ENCODE measurements around the gene RABEPK.
"Not testable (repeated sequence)": the region's sequence is repeated elsewhere in the genome, so short reads cannot be mapped to it uniquely, and the experiment has no call there.

RABEPK gene

DNA sequence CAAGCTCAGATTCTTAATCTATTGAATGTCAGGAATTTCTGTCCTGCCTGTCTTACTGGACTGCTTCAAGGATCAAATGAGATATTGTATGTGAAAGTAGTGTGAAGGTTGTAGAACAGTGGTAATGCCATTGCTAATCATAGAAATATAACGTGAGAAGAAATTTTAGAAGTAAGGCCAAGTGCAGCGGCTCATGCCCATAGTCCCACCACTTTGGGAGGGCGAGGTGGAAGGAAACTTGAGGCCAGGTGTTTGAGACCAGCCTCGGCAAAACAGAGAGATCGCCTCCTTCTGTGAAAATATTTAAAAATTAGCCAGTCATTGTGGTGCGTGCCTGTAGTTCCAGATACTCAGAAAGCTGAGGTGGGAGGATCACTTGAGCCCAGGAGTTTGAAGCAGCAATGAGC lies 45.9 kb downstream of the RABEPK start:
- no peak for DNase-seq (ENCODE audit: low read depth)

DNA sequence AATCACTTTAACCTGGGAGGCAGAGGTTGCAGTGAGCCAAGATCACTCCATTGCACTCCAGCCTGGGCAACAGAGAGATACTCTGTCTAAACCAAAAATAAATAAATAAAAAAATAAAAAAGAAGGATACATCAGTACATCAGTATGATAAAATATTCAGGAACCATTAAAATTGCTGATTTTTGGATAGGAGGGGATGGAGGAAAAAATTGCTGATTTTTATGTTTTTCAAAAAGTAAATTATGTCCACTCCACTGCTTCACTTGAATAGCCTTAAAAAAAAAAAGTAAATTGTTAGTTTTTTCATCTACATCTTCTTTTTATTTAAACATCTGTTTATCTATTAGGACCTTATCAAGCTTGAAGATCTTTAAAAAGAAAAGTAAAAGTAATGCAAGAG lies 53.9 kb downstream of the RABEPK start:
- no peak for DNase-seq (ENCODE audit: low read depth)

DNA sequence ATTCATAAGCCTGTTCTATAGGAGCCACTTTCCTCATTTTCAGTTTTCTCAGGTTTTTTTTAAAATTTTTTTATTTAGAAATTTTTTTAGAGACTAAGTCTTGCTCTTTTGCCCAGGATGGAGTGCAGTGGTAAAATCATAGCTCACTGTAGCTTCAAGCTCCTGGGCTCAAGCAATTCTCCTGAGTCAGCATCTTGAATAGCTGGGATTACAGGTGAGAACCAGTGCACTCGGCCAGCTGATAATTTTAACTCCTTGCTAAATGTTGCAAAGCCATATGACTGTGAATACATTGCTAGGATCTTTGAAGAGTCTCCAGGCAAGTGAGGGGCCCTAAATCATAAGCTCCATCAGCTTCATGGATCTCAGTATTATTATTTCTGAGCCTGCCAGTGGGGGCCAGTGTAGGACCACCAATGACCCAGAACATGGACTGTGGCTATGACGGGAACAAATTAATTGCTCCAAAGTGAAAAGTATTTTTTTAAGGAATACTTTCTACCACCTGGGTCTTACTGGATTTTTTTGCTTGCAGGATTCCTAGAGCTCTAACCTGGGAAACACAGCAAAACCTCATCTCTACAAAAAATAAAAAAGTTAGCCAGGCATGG lies 55.5 kb downstream of the RABEPK start:
- DNase-seq (ENCODE audit: low read depth), result no peak

DNA sequence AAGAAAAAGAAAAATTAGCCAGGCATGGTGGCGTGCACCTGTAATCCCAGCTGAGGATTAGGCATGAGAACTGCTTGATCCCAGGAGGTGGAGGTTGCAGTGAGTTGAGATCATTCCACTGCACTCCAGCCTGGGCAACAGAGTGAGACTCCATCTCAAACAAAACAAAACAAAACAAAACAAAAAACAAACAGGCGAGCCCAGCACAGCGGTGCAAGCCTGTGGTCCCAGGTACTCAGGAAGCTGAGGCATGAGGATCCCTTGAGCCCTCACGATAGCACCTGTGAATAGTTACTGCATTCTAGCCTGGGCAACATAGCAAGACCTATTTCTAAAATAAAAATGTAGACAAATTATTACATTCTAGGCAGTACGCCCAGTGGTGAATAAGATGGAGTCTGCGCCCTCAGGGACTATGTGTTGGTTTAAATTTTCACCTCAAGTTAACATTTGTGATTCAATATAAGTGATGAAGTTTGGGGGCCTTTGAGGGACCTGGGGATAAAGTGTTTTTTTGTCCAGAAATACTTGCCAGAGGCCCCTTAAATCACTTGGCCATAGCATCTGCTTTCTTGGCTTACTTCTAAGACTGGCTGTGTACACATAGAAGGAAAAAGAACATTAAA lies 57.9 kb downstream of the RABEPK start:
- DNase-seq (ENCODE audit: low read depth), result no peak

DNA sequence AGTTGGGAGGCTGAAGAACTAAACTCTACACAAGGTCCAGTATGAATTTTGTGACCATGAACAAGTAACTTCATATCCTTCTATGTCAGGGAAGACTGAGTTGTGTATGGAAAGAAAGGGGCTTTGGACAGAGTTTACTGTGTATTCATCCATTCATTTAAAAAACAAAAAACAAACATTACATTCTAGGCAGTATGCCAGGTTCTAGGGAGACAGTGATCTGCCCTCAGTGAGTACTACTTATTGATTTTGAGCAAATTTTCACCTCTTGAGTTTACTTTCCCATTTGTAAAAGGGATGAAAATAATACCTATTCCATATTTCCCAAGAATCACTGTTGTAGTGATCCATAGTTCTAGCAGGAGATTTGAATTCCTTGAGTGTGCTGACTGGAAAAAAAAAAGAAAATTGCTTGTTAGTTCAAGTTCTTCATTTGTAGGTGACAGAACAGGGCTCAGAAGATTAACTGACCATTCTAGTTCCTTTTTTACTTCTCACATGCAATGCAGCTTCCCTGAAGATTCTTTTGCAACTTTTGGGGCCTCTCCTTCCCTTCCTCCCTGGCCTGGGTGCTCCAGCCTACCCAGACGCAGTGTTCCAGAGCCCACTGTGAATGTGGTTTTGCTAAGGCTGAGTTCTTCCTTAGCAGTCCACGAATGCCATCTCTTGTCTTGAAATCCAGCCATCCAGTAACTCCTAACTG lies 58.6 kb downstream of the RABEPK start:
- no peak for DNase-seq (ENCODE audit: low read depth)

DNA sequence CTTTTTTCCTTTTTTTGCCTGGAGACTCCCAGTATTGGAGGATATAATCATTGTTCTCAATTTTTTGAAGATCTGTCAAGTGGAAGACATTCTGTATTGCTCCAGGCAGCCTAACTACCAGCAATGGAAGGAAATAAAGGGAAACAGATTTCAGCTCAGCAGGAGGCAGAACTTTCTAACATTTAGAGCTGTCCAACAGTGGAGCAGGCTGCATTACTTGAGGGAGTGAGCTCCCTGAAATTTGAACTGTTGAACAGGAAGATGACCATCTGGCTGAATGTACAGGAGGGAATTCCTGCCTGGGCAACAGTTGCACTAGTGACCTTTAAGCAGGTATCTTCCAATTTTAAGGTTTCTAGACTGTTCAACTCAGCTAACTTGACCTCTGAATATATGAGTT lies 60.2 kb downstream of the RABEPK start:
- DNase-seq (ENCODE audit: low read depth), result no peak

DNA sequence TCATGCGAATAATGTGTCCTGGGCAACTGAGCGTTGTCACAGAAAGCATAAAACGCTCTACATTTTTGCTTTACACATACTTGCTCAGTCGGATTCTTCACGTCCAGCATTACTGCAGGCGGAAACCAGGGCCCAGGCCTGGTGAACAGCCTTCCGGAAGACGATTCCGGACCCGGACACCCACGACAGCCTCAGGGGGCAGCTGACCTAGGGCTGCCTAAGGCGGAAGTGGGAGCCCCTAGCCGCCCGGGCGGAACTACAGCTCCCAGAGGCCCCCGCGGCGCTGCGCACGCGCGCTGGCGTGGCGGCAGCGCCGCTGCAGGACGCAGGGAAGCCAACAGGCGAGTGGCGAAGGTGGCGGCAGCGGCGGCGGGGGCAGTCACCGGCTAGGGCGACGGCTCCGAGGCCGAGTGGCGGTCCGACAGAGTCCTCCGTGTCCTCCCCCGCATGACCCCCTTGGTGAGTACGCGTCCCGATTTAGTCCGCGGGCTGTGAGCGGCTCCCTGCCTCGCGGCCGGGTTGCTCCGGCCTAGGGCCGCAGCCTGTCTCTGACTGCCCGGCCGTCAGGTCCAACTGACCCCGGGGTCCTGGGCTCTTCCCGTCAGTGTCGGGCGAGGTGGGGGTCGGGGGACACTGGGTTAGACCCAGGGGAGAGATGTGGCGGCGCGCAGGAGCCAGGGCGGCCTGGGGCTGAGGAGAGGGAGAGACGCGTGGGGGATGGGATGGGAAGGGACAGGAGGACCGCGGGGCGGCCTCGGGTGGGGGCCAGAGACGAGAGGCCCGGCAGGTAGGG lies 61.4 kb downstream of the RABEPK start, which contains the start of gene GAPVD1:
Gene GAPVD1, plus strand, starts transcription at position 326 of the 793 bp plus-strand sequence. CDS start 37,096 bp downstream, outside the sequence.
- DNase-seq (ENCODE audit: low read depth), result no peak

DNA sequence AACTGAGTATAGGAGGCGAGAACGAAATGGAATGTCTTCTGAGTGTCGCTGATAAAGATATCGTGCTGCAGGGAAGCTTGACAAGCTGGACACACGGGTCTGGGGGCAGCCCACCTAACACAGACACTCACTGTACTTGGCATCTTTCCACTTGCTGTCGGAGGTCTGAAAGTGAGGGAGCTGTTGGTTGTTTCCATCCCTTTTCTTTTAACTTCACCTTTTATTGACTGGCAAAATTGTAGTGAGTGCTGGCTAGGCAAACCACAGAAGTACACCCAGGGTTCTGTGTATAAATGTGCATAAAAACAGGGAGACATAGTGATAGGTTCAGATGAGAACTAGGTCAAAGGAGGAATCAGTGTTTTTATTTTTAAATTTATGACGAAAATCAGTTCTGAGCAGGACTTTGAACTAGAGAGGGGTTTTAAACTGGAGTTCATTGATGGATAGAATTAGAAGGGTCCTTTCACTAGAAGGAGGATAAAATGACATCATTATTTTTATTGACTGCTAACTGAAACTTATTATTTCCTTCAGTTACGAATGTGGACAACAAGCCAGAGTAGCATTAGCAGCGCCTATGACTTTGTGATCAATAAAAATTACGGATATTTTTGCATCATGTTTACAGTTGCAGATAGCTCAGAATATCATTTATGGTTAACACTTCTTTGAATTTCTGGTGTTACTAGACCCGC lies 62.1 kb downstream of the RABEPK start:
- DNase-seq (ENCODE audit: low read depth), result no peak

DNA sequence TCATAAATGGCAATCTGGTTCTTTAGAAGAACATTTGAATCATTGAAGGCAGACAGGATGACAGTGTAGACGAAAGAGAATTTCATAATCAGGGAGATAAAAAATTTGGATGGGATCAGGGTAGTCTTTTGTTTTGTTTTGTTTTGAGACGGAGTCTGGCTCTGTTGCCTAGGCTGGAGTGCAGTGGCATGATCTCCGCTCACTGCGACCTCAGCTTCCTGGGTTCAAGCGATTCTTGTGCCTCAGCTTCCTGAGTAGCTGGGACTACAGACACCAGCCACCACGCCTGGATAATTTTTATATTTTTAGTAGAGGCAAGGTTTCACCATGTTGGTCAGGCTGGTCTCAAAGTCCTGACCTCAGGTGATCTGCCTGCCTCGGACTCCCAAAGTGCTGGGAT lies 63.7 kb downstream of the RABEPK start:
- not testable (repeated sequence) for DNase-seq (ENCODE audit: low read depth)

DNA sequence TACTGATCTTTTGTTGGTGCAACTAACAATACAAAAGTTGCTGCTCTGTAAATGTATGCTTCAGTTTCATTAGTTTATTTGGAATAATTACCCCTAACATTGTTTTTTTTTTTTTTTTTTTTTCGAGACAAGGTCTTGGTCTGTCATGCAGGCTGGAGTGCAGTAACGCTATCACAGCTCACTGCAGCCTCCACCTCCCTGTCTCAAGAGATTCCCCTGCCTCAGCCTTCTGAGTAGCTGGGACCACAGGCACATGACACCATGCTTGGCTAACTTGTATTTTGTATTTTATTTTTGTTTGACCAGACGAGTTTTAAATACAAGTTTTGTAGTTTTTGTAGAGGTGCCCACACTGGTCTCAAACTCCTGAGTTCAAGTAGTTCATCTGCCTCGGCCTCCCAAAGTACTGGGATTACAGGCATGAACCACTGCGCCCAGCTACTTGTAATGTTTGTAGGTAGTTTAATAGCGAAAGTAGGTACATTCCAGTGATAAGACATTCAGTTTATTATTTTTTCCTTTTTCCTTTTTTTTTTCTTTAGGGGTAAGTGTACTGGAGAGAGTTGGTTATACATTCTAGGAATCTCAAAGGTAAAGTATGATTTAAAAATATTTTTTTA lies 68.2 kb downstream of the RABEPK start:
- no peak for DNase-seq (ENCODE audit: low read depth)

DNA sequence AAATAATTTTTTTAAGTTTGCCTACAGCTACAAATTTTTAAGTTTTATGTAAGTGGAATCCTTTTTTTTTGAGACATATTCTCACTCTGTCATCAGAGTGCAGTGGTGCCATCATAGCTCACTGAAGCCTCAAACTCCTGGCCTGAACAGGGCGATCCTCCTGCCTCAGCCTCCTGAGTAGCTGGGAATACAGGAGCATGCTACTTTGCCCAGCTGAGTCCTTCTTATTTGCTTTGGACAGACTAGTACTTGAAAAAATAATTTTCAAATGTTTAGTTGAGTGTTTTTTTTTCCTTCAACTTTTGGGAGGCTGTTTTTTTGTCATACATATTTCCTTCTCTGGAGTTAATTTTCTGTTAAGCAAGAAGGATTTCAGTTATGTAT lies 68.7 kb downstream of the RABEPK start:
- no peak for DNase-seq (ENCODE audit: low read depth)

DNA sequence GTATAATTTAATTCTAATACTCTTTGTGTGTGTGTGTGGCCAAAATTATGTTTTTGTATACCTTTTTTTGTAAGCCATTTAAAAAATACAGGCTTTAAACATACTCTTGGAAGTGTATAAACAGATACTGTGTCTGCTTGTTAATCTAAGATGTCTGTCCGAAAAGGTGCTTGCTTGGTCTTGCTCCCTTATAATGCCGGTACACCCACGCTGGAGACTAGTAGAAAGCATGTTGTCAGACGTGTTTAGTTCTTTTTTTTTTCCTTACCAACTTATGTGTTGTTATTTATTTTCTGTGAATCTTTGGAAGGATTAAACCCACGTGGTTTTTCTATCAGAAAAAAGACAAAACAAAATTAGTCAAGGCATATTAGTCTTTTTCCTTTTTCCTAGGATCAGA lies 70.7 kb downstream of the RABEPK start:
- no peak for DNase-seq (ENCODE audit: low read depth)

DNA sequence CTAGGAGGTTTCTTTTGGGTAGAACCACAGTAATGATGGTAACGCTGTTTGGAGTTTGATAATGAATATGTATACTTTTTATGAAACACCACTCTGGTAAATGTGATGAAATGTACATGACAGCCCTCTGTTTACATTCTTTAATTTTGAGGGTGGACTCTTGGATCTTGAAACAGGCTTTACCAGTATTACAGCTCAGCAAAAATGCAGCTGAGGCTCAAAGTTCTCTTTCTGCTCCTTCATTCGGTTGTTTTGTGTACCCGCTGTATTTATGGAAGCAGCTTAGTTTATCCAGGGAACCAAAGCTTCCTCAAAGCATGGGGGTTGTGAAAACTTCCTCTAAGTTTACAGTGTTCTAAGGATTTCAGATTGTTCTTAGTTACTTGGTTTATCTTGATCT lies 72.4 kb downstream of the RABEPK start:
- DNase-seq (ENCODE audit: low read depth), result no peak

DNA sequence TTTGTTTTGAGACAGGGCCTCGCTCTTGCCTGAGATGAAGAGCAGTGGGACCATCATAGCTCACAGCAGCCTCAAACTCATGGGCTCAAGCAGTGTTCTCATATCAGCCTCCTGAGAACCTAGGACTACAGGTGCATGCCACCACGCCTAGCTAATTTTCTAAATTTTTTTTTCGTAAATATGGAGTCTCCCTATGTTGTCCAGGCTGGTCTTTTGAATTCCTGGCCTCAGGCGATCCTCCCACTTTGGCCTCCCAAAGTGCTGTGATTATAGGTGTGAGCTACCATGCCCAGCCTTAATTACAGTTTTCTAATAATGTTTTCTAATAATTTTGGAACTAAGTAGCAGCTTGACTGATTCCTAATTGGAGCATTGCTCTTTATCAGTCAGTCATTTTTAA lies 76.4 kb downstream of the RABEPK start:
- no peak for DNase-seq (ENCODE audit: low read depth)

DNA sequence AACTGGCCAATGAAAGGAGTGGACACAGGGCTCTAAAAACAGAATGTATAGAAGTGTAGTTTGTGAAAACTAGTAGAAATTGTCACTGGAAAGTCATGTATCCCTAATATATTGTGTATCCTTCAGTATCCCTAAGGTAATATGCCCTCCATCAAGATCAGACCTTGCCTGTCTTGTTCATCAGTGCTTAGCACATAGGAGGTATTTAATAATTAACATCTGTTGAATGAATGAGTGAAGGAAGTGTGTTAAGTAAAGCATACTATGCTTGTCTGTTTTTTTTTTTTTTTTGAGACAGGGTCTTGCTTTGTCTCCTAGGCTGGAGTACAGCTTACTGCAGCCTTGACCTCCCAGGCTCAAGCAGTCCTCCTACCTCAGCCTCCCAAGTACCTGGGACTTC lies 77.1 kb downstream of the RABEPK start:
- no peak for DNase-seq (ENCODE audit: low read depth)

DNA sequence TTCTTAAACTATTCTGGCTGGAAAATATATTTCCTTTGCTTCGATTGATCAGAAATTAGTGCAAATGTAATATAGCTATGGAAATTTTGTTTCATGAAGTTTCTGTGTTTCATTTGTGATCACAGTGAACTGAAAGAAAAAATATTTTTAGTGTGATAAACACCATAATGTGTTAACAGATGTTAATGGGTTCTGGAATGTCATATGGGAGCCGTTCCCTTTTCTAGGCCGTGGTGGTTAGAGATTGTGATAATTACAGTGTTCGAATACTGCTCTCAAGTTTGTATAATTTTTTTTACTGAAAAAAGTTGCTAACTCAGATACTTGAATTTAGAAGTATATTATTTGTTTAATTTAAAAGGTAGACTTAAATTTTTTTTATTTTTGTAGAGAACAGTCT lies 80.6 kb downstream of the RABEPK start:
- DNase-seq (ENCODE audit: low read depth), result no peak
